Measurements from ENCODE around the gene ZNF391. TPM values are rescaled to one million over a fixed set of nuclear protein-coding genes. Genes with fewer than 3 reads are reported as not detected.
"Not testable (repeated sequence)": the region's sequence is repeated elsewhere in the genome, so short reads cannot be mapped to it uniquely, and the experiment has no call there.

Gene ZNF391
- polyA plus RNA-seq (ENCODE audit: insufficient read length in 3 of 3): 10 to 100 TPM; 10.3 to 15.6 (median 12.9) TPM
- long read RNA-seq, donor 1, partial matches to known transcripts: 0 of 1 reads
- long read RNA-seq, donor 1, other reads (novel, unspliced or antisense): 0 of 1 reads
- long read RNA-seq, donor 2: 0 reads
- long read RNA-seq, donor 3, full-length matches to known transcripts: 3 of 8 reads
- long read RNA-seq, donor 3, partial matches to known transcripts: 0 of 8 reads
- long read RNA-seq, donor 3, other reads (novel, unspliced or antisense): 5 of 8 reads
- long read RNA-seq, donor 4, full-length matches to known transcripts: 3 of 3 reads
- long read RNA-seq, donor 4, partial matches to known transcripts: 0 of 3 reads
- long read RNA-seq, donor 4, other reads (novel, unspliced or antisense): 0 of 3 reads
- long read RNA-seq, donor 5: 0 reads
- long read RNA-seq, donor 6, partial matches to known transcripts: 0 of 1 reads
- long read RNA-seq, donor 6, other reads (novel, unspliced or antisense): 0 of 1 reads
- long read RNA-seq, donor 7, full-length matches to known transcripts: 3 of 3 reads
- long read RNA-seq, donor 7, partial matches to known transcripts: 0 of 3 reads
- long read RNA-seq, donor 7, other reads (novel, unspliced or antisense): 0 of 3 reads
- long read RNA-seq, donor 8: 0 reads
- long read RNA-seq, donor 9, full-length matches to known transcripts: 2 of 2 reads
- long read RNA-seq, donor 9, partial matches to known transcripts: 0 of 2 reads
- long read RNA-seq, donor 9, other reads (novel, unspliced or antisense): 0 of 2 reads
- long read RNA-seq, donor 10, full-length matches to known transcripts: 1 of 1 reads
- long read RNA-seq, donor 10, partial matches to known transcripts: 0 of 1 reads
- long read RNA-seq, donor 10, other reads (novel, unspliced or antisense): 0 of 1 reads
- long read RNA-seq, donor 11, partial matches to known transcripts: 0 of 4 reads
- long read RNA-seq, donor 11, other reads (novel, unspliced or antisense): 0 of 4 reads
- long read RNA-seq, donor 12: 0 reads
- long read RNA-seq, donor 13: 0 reads
- long read RNA-seq, donor 14, partial matches to known transcripts: 0 of 2 reads
- long read RNA-seq, donor 14, other reads (novel, unspliced or antisense): 0 of 2 reads
- long read RNA-seq, donor 15: 0 reads
- long read RNA-seq, donor 16, full-length matches to known transcripts: 8 of 21 reads
- long read RNA-seq, donor 16, partial matches to known transcripts: 13 of 21 reads
- long read RNA-seq, donor 16, other reads (novel, unspliced or antisense): 0 of 21 reads

DNA sequence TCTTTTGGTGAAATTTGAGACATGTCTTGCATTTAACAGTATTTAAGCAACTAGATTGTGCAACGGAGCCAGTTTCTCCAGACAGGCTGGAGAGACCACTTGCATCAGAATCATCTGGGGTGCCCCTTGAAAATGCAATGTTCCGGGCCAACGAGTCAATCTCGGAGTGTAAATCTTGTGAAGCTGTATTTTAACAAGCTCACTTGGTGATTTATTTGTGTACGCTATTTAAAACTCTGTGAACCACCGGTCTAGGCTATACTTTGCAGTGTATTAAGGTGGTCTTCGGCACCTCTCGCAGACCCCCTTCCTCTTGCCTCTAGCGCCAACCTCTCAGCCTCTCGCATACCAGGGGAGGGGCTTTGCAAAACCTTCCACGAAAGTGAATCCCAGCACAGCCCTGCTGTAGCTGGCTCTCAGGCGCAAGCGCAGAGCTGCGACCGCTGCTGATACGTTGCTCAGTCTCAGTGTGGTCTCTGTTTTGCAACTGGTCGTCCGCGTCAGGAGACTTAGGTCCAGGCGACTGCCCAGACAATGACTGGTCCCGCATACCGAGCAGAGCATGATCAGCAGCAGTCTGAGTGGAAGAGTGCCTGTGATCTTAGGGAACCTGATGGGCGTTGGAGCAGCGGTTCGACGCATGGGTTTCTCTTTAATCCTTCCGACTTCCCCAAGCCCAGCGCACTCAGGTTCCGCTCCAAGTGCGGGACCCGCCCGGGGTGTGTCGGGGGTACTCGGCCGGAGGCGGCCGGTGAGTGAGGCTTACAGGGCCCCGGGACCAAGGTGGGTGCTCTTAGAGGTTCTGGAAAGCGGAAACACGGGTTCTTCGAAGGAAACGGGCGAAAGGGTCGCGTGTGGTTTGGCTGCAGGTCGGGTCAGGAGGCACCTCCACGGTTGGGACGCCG, at the start of gene ZNF391:
ZNF391 (plus strand) TSS at position 467 of the 905 bp plus-strand sequence. CDS start 11,612 bp downstream, outside the sequence.
- DNase-seq (ENCODE audit: extremely low read depth in 1 of 11, low read depth in 9 of 11, low spot score in 4 of 11): peak in 10 of 11 donors; percentile 49 to 83 (median 78)

DNA sequence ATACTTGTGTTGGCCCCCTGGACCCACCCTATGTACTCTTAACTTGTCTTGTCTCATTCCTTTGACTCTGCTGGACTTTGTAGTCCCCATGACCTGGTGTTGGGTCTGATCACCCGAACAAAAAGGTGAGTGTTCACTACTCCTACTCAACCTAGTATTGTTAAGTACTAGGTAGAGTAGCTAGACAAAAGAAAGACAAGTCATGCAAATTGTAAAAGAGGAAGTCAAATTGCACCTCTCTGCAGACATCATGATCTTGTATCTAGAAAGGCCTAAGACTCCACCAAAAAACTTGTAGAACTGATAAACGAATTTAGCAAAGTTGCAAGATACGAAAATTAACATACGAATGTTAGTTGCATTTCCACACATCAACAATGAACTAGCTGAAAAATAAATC, 35.7 kb upstream of the ZNF391 start:
- DNase-seq (ENCODE audit: extremely low read depth in 1 of 11, low read depth in 9 of 11, low spot score in 4 of 11): no peak

DNA sequence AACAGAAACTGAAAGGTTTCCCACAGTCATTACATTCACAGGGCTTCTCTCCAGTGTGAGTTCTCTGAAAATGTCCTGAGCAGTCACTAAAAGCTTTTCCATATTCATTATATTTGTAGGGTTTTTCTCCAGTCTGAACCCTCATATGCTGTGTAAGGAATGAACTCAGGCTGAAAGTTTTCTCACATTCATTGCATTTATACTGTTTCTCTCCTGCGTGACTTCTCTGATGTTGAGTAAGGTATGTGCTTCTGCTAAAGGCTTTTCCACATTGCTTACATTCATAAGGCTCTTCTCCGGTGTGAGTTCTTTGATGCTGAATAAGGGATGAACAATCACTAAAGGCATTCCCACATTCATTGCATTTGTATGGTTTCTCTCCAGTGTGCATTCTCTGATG, 29.8 kb upstream of the ZNF391 start:
- DNase-seq (ENCODE audit: extremely low read depth in 1 of 11, low read depth in 9 of 11, low spot score in 4 of 11): no peak

DNA sequence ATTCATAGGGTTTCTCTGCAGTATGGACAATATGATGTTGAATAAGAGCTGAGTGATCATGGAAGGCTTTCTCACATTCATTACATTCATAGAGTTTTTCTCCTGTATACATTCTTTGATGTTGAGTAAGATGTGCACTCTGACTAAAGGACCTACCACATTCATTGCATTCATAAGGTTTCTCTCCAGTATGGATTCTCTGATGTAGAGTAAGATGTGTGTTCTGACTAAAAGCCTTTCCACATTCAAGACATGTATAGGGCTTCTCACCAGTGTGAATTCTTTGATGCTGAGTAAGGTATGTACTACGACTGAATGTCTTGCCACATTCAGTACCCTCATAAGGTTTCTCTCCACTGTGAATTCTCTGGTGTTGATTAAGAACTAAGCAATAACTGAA, 29.3 kb upstream of the ZNF391 start:
- no peak for DNase-seq (ENCODE audit: extremely low read depth in 1 of 11, low read depth in 9 of 11, low spot score in 4 of 11)

DNA sequence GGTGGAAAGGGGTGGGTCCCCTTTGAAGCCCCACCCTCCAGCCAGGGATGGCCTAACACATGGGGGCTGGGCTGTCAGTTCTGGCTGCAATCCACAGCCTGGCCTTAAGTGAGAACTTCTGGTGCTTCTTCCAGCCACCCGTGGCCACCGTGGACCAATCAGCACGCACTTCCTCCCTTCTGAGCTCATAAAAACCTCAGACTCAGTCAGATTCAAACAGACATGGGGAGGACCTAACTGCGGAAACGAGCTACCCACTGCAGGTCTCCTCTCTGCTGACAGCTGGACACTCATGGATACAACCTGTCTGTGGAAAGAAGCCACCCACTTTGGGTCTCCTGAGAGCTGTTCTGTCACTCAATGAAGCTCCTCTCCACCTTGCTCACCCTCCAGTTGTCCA, 20.4 kb upstream of the ZNF391 start:
- no peak for DNase-seq (ENCODE audit: extremely low read depth in 1 of 11, low read depth in 9 of 11, low spot score in 4 of 11)

DNA sequence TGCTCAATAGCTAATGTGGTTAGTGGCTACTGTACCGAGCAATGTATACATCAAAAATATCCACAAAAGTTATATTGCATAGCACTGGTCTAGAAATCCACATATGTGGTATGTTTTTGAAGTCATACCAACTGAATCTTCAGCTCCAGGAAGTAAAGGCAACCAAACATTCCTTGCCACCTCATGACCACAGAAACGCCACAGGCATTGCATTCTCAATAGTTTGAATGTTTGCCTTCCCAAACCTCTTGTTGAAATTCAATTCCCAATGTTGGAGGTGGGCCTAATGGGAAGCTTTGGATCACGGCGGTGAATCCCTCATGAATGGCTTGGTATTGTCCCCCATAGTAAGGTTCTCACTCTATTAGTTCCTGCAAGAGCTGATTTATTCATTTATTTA, 18.2 kb upstream of the ZNF391 start:
- DNase-seq (ENCODE audit: extremely low read depth in 1 of 11, low read depth in 9 of 11, low spot score in 4 of 11): no peak

DNA sequence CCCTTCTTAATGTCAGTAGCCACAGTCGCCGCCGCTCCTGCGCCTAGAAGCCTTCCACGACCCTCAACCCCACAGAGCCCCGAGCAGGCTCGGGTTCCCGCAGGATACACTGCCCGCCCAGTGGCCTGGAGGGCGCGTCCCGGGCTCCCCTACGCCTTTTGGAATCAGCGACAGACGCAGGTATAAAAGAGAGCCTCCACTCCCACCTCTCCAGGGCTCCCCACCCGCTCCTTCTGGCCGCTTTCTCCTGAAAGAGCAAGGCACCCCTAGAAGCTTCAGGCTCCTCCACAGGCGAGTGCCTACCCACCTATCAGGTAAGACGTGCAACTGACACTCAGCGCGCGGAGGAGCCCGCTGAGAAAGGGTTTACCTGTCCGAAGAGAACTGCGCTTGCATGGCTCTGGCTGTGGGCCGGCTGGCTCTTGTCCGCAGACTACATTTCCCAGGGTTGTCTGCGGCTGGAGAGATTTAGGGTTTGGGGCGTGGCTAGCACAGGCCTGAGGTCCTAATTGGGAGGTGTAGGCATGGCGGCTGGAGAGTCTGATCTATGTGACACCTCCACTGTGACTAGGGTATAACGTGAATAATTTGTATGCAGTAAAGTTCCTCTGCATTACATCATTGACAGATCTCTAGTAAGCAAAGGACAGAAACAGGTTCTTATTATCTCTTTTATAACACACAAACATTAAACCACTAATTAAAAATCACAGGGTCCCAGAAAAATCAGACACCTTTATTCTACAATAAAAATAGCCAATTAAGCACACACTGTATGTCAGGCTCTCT, 13.5 kb upstream of the ZNF391 start:
- DNase-seq (ENCODE audit: extremely low read depth in 1 of 11, low read depth in 9 of 11, low spot score in 4 of 11): peak; percentile 41 to 83 (median 77)

DNA sequence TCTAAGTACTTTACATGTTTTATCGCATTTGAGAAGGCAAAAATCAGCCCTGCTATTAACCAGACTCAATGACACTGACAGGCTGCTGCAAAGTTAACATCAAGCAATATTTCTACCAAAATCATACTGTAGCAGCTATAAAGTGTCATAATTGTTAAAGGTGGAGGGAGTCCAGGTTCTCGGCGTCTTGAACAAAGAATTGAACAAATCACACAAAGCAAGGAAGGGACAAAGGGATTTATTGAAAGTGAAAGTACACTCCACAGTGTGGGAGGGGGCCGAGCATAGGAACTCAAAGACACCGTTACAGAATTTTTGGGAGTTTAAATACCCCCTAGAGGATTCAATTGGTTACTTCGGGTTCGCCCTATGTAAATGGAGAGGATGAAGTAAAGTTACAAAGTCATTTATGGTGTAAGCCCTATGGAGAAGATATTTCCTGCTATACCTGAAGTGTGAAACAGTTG, 12.9 kb upstream of the ZNF391 start:
- DNase-seq (ENCODE audit: extremely low read depth in 1 of 11, low read depth in 9 of 11, low spot score in 4 of 11): peak in 3 of 11 donors; percentile 0 to 9 (median 2)

GRCh38 chr6:27378406-27378805, 10.2 kb upstream of the ZNF391 start:
- DNase-seq (ENCODE audit: extremely low read depth in 1 of 11, low read depth in 9 of 11, low spot score in 4 of 11): not testable (repeated sequence)

DNA sequence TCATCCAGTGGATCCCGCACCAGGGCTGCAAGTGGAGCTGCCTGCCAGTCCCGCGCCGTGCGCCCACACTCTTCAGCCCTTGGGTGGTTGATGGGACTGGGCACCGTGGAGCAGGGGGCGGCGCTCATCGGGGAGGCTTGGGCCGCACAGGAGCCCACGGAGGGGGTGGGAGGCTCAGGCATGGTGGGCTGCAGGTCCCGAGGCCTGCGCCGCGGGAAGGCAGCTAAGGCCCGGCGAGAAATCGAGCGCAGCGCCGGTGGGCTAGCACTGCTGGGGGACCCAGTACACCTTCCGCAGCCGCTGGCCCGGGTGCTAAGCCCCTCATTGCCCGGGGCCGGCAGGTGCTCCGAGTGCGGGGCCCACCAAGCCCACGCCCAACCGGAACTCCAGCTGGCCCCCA, 7.6 kb upstream of the ZNF391 start:
- DNase-seq (ENCODE audit: extremely low read depth in 1 of 11, low read depth in 9 of 11, low spot score in 4 of 11): not testable (repeated sequence)

GRCh38 chr6:27383011-27383410, 5.5 kb upstream of the ZNF391 start:
- no peak for DNase-seq (ENCODE audit: extremely low read depth in 1 of 11, low read depth in 9 of 11, low spot score in 4 of 11)

DNA sequence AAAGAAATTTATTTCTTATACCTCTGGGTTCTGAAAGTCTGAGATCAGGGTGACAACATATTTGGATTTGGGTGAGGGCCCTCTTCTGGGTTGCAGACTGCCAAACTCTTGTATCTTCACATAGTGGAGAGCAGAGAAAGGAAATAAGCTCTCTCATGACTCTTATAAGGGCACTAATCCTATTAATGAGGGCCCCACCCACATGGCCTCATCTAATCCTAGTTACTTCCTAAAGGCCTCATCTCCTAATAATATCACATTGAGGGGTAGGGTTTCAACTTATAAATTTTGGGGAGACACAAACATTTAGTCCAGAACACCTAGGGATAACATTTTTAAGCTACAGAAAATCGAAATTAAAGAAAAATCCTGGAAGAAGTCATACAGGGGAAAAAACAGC, 5.1 kb upstream of the ZNF391 start:
- no peak for DNase-seq (ENCODE audit: extremely low read depth in 1 of 11, low read depth in 9 of 11, low spot score in 4 of 11)

GRCh38 chr6:27392623-27393022, 4.1 kb downstream of the ZNF391 start:
- DNase-seq (ENCODE audit: extremely low read depth in 1 of 11, low read depth in 9 of 11, low spot score in 4 of 11): no peak

- DNase-seq (ENCODE audit: extremely low read depth in 1 of 11, low read depth in 9 of 11, low spot score in 4 of 11): no peak
Measured at GRCh38 chr6:27394073-27394472, 5.5 kb downstream of the ZNF391 start.

DNA sequence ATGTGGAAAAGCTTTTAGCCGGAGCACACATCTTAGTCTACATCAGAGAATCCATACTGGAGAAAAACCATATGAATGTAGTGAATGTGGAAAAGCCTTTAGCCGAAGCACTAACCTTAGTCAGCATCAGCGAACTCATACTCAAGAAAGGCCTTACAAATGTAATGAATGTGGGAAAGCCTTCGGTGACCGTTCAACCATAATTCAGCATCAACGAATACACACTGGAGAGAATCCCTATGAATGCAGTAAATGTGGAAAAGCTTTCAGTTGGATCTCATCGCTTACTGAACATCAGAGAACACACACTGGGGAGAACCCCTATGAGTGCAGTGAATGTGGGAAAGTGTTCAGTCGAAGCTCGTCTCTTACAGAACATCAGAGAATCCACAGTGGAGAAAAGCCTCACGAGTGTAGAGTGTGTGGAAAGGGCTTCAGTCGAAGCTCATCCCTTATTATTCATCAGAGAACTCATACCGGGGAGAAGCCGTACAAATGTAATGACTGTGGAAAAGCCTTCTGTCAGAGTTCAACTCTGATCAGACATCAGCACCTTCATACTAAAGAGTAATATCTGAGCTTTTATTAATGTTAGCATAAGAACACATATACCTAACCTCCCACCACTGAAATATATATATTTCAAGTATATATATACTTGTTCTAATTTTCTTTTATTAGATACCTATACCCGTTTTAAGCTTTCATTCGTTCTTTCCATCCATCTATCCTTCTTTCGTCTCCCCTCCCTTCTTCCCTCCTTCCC, 12.5 kb downstream of the ZNF391 start:
- no peak for DNase-seq (ENCODE audit: extremely low read depth in 1 of 11, low read depth in 9 of 11, low spot score in 4 of 11)

- no peak for DNase-seq (ENCODE audit: extremely low read depth in 1 of 11, low read depth in 9 of 11, low spot score in 4 of 11)
Measured at GRCh38 chr6:27406085-27406484, 17.5 kb downstream of the ZNF391 start.
